ENCODE data around the gene LCOR.

GRCh38 chr10:96850113-96850512 is 18.0 kb downstream of the LCOR start:
- TF ChIP-seq CTCF (IDR thresholded peaks at IDR 0.05) (no peak), POLR2A (IDR thresholded peaks at IDR 0.05) (no peak), EP300 (IDR thresholded peaks at IDR 0.05) (no peak), POLR2AphosphoS5 (IDR thresholded peaks at IDR 0.05) (no peak)

Data from suprapubic skin (tissue), 4 donors.